Activated T-cell treated with anti-CD3 and anti-CD28 coated beads for 24 hours (primary cell): ENCODE measurements around the gene HTT.
"Not testable (repeated sequence)": the region's sequence is repeated elsewhere in the genome, so short reads cannot be mapped to it uniquely, and the experiment has no call there.

ENCODE experiments used
- DNase-seq: peaks from one replicate; pipeline ENCODE4 v3.0.0-alpha.2; 2020; ENCODE audit warnings: low read depth

HTT gene

GRCh38 chr4:3082925-3083515, 8.5 kb downstream of the HTT start:
- DNase-seq: no peak

- no peak for DNase-seq
These were observed 9.3 kb downstream of the HTT start for GRCh38 chr4:3083732-3084131.

- no peak for DNase-seq
These were observed 11.6 kb downstream of the HTT start for GRCh38 chr4:3085948-3086670.

GRCh38 chr4:3087115-3087797, 12.8 kb downstream of the HTT start:
- no peak for DNase-seq

GRCh38 chr4:3091464-3091863, 17.0 kb downstream of the HTT start:
- DNase-seq: no peak

- not testable (repeated sequence) for DNase-seq
These were observed 20.2 kb downstream of the HTT start for GRCh38 chr4:3094701-3095100.

GRCh38 chr4:3096202-3096601, 21.7 kb downstream of the HTT start:
- DNase-seq: no peak

- DNase-seq: no peak
These were observed 23.9 kb downstream of the HTT start for GRCh38 chr4:3098346-3098745.

DNA sequence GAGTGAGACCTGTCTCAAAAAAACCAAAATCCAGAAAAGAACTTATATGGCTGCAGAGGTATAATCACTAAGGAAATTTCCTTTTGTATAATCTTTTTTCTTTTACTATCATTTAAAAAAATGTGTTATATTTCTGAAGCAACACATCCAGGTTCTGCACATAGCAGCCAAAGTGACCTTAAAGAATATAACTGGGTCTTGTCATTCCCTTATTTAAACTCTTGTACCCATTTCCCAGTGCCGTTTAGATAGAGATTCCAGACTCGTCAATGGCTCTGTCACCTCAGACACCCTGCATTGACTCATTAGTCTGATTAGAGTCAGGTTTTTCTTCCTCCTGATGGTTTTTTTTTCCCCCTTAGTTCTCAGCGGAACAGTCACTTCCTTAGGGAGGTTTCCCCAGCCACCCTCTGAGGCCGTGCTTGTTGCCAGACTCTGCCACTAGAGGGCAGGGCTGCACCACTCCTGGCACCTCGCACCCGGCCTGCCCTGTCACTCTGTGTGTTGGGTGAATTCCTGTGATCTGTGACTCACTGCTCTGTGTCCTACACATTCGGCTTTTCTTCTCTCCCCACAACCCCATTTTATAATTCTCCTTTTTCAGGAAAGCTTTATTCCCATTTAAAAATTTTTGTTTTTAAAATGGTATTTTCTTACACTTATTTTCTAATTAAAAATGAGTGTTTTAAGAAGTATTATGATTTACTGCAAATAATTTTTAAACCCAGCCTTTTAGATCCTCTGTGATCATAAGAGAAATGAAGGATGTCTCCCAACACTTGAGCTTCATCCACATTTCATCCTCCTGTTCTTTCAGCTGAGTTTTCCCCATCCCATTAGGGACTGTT, 32.1 kb downstream of the HTT start:
- DNase-seq: peak; percentile 92

DNA sequence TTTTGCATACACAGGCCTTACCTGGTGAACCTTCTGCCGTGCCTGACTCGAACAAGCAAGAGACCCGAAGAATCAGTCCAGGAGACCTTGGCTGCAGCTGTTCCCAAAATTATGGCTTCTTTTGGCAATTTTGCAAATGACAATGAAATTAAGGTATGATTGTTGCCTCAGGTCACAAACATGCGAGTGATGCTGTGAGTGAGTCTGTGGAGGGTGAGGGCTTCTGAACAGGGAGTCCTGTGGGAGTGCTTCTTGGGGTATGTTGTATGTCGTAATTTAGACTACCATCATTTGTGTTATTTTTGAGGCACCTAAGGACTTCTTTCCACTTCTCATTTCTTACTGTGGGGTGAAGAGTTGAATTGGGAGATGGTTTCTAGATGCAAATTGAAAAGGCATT, 32.8 kb downstream of the HTT start:
- no peak for DNase-seq

GRCh38 chr4:3107691-3108121, 33.2 kb downstream of the HTT start:
- DNase-seq: no peak

DNA sequence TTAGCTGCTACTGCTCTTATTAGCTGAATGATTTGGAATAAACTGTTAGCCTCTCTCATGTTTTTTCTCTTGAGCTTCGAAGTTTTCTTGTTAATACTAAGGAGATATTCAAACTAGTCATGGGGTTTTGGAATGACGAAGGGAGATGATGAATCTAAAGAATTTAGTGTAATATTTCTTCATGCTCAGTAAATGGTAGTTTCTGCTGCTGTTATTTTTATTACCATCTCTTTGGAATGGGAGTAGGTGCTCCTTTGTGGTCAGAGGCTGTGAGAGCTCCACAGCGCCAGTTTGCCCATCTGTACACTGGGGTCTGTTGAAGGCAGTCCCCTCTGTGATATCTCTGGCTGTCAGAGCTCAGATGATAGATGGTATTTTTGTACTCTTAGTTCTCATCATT, 33.7 kb downstream of the HTT start:
- no peak for DNase-seq

DNA sequence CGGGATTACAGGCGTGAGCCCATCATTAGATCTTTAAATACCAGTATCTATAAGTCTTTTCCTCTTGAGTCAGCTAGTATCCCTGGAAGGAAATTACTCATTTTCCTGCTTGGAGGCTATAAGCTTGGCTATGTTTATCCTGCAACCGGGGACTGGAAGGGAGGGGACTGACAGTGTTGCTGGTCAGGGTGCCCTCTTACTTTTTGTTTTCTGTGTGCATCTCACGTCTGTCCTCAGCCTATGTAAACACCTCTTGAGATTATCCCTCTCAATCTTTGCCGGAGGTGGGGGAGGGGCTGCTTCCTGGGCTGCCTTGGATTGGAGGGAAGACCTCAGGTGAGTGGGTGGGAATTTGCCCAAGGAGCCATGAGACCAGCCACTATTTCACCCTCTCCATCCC, 37.0 kb downstream of the HTT start:
- no peak for DNase-seq

DNA sequence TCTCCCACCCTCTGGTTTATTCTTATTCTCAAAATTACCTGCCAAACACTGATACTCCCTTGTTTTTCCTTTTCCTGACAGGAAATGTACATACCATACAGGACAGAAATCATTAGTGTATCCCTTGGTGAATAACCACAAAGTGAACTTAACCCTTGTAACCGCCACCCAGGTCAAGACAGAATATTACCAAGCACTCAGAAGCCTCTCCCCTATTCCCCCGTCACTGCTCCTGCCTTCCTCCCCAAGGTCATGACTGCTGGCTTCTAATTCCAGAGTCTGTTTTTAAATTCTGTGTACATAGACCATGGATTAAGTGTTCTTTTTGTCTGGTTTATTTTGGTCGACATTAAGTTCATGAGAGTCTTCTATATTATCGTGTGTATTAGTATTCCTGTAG, 37.7 kb downstream of the HTT start:
- no peak for DNase-seq

GRCh38 chr4:3112609-3113469, 38.4 kb downstream of the HTT start:
- DNase-seq: no peak

DNA sequence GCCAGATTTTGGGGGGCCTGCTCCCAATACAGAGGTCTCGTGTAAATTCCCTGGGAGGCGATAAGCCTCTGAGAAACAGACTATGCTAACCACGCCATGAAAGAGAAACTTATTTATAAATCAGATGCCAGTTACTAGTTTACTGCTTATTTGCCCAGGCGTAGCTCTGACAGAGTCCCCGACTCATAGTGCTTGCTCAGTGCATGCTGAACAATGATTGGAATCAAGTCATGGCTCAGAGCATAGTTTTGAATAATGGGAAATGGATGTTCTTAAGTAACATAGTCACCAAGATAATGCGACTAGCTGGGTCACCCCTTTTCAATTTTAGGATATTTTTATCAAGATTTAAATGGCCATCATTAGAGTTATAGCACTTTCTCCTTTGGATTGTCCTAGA, 39.9 kb downstream of the HTT start:
- DNase-seq: no peak

GRCh38 chr4:3115637-3116270, 41.3 kb downstream of the HTT start:
- DNase-seq: no peak

DNA sequence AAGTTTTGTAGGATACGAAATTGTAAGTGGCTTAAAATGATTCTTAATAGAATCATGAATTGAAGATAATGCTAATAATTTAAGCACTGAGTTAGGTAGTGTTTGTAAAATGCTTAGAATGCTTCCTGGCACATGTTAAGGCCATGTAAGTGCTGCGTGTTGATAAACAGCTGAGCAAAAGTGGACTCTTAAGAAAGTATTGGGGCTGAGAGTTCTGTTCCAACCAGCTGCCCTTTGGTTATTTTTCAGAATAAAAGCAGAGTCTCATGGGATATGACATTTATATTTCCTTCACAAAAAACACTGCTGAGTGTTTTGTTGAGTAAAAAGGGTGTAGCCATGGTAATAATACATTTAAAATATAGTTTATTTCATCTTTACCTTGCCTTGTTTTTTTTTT, 42.5 kb downstream of the HTT start:
- DNase-seq: no peak

- DNase-seq: no peak
These were observed 43.8 kb downstream of the HTT start for GRCh38 chr4:3118312-3118711.

DNA sequence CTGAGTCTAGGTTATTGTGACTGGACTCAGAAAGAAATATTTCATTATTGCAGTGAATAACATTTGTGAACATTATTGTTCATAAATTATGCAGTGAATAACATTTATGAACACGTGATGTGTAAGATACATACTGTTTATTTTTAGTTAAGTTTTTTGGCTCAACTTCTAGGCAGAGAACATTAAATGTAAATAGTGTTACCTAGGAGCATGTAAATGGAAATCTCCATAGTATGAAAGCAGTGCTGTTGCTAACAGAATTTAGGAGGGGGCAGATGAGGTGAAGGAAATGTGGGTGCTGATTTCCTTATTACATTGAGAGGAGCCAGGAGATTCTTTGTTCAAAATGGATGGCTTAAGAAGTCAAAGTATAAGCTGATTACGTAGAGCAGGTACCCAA, 45.0 kb downstream of the HTT start:
- DNase-seq: no peak

DNA sequence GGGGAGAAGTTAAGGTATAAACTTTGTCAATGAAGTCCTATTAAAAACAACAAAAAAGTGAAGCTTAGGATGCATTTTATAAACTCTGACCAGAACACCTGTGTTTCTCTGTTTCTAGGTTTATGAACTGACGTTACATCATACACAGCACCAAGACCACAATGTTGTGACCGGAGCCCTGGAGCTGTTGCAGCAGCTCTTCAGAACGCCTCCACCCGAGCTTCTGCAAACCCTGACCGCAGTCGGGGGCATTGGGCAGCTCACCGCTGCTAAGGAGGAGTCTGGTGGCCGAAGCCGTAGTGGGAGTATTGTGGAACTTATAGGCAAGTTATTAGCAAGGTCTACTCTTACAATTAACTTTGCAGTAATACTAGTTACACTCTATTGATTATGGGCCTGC, 46.6 kb downstream of the HTT start:
- DNase-seq: no peak
